DOHH2 (cell line): ENCODE measurements around the gene BPIFA1.

Experiments used
- EZH2phosphoT487 ChIP-seq: fragments of 200-600 bp; sonication (generic); IDR thresholded peaks from 2 replicates; pipeline ENCODE4 v1.6.1; 2017; ENCODE audit warnings: borderline replicate concordance, mild to moderate bottlenecking, antibody characterized with exemption, low read length, moderate library complexity, mixed read lengths
- TF ChIP-seq, protein P1 (sequence below): fragments of 200-600 bp; sonication (generic); IDR thresholded peaks from one replicate; pipeline ENCODE4 v1.5.1; 2014; ENCODE audit warnings: antibody characterized with exemption, mild to moderate bottlenecking, low read depth, low read length; ENCODE audit not compliant: poor library complexity, severe bottlenecking

DNA sequence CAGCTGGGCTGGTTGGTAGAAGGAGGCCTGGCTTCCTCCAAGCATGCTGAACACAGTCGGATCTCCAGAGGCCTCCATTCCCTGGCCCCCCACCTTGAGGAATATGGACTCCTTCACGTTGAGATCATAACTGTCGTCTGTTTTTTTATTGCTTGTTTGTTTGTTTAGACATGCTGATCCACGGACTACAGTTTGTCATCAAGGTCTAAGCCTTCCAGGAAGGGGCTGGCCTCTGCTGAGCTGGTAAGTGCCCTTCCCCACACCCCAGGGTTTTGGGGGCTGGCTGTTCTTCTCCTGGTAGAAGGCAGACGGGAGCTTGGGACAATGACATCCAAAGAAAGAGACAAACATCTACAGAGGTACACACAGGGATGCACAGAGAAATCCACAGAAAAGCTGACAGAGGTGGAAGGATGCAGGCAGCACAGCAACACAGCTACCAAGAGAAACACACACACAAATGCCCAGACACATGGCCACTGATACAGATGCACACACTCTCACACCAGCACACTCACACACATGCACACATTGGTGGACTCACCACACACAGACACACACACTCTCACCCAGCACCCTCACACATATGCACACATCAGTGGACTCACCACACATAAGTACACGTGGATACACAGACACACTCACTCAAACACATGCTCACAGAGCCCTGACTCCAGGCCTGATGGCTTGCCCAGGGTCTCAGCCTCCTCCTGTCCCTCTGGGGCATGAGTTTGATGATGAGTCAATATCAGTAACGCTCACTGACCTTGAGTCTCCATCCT lies 6.7 kb downstream of the BPIFA1 start:
- TF ChIP-seq, protein P1, sequence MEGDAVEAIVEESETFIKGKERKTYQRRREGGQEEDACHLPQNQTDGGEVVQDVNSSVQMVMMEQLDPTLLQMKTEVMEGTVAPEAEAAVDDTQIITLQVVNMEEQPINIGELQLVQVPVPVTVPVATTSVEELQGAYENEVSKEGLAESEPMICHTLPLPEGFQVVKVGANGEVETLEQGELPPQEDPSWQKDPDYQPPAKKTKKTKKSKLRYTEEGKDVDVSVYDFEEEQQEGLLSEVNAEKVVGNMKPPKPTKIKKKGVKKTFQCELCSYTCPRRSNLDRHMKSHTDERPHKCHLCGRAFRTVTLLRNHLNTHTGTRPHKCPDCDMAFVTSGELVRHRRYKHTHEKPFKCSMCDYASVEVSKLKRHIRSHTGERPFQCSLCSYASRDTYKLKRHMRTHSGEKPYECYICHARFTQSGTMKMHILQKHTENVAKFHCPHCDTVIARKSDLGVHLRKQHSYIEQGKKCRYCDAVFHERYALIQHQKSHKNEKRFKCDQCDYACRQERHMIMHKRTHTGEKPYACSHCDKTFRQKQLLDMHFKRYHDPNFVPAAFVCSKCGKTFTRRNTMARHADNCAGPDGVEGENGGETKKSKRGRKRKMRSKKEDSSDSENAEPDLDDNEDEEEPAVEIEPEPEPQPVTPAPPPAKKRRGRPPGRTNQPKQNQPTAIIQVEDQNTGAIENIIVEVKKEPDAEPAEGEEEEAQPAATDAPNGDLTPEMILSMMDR, result no peak
- no peak for TF ChIP-seq EZH2phosphoT487
